Measurements from ENCODE around the gene EDA2R.
A peak's percentile ranks its signal among the peaks of the same experiment; 100 is the strongest.

Gene EDA2R, protein sequence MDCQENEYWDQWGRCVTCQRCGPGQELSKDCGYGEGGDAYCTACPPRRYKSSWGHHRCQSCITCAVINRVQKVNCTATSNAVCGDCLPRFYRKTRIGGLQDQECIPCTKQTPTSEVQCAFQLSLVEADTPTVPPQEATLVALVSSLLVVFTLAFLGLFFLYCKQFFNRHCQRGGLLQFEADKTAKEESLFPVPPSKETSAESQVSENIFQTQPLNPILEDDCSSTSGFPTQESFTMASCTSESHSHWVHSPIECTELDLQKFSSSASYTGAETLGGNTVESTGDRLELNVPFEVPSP
- total RNA-seq: 0.19 to 2.0 (median 0.35) reads per million in 3 experiments

DNA sequence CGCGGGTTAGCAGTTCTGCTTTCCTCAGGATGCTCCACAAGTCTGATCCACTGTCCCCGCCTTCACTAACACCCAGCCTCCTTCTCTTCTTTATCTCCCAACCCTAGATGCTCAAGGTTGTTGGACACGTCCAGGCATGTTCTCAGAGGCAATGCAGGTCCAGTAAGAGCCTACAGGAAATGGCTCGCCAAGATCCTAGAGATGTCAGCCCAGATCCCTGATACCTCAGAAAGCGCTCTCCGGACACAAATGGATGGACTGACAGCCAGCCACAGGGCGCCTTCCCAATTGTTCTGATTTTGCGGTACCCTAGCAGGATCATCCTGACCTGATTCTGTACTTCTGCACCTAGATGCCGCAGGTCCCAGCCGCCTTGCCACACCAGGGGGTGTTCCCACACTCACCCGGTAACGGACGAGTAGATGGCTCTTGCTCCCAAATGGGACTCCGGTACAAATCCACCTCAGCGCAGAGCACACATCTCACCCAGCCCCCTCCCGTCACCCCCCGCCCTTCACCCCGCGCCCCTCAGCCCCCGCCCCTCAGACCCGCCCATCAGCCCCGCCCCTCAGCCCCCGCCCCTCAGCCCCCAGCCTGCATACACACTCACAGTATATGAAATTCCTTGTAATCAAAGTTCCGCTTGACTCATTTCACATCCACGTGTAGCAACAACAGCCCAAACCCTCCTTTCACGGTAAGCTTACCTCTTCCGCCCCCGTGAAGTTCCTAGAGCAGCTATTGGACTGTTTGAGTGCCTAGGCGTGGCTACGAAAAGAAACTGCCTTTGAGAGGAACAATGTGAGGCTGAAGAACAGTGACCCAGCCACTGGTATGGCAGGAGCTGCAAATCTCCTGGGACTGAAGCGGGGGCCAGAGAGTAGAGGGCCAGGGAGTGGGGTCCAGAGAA is at the start of gene EDA2R:
TSS of gene EDA2R (minus strand) at position 488 of the 910 bp plus-strand sequence. CDS start 23,058 bp downstream, outside the sequence.
- peak; percentile 12 for DNase-seq

DNA sequence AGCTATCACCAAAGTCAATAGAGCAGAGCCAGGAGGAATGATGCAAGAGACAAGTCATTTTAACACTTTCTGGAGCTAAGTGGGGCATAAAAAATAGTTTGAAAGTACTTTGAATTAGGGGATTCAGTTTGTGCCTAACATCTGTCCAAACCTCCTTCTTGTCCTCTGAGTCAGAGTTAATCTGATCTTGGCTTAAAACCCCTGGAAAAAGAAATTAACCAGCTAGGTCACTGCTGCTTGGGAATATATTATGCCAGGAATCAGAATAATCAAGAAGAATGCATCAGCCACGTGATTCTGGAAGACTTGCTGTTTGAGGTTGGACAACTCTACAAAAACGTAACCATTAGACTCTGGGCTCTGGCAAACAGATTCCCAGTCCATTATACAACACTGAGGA is 45.3 kb upstream of the EDA2R start:
- no peak for DNase-seq

DNA sequence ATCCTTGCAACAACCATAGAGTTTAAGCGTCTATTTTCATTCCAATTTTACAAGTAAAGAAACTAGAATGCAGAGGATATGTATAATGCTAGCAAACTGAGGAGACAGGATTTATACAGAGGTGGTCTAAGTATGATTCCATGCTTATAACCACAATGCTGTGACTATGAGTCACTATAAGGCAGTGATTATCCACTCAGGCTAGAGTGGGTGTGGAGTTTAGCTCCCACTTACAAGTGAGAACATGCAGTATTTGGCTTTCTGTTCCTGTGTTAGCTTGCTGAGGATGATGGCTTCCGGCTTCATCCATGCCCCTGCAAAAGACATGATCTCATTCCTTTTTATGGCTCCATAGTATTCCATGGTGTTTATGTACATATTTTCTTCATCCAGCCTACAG is 41.6 kb upstream of the EDA2R start:
- DNase-seq: no peak

DNA sequence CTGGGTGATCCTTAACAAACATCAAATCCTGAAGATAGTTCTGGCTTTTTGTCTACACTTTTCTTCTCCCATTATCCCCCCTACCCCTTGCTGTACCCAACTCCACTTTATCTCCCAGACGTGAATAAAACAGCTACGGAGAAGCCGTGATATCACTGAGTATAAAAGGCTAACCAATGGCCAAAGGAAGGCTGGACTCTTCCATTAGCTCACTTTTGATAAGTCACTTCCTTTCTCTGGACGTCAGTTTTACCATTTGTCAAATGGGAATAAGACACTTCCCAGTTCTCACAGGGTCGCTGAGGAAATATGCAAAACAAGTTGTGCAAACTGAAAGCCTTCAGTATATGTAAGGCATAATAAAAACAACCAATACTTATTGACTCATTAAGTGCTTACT is 38.6 kb upstream of the EDA2R start:
- no peak for DNase-seq

DNA sequence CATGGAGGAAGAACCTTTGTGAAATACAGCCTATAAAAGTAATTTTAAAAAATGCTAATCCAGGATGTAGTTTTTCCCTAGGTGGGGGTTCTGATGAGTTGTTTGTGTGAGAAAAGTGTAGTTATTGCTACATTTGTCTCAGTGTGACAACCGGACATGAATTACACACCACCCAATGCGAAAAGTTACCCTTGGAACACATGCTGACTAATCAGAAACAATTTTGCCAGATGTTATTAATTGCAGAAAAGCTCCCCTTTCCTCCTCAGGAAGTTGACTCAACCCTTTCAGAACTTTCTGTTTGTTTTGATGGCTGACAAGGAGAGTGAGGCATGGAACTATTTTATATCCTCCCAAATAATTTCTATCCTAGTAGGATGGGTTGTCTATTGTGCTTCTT is 38.1 kb upstream of the EDA2R start:
- DNase-seq: no peak

DNA sequence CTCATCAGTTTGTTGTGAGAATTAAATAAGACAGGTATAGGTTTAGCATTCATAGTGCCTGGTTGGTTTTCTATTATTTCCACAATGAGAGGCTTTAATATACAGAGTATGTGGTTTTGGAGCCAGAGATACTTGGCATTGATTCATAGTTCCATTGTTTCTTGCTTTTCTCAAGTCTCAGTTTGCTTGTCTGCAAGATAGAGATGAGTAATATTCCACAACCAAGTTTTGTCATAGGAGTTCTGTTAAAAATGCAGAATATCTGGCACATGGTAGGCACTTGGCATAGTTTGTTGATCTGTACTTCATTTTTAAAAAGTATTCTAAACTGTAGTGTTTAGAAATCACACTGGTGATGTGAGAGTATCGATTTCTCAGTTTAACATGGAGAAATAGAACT is 37.5 kb upstream of the EDA2R start:
- DNase-seq: no peak

DNA sequence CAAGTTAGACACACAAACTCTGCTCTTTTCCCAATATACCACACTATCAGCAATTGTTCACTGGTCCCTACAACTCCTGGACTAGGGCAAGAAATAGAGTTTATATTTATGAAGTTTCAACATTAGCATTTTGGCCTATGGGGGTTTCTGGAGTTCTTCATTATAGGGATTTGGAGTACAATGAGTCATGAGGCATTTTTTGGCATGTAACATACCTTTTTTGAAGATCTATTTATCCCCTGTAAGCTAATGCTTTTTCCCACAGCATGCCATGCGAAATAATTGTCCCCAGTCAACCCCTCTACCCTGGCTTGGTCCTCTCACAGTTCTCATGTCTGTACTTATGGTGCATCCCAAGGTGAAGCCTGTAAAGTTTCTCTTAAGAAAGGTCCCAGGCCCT is 36.7 kb upstream of the EDA2R start:
- DNase-seq: no peak

DNA sequence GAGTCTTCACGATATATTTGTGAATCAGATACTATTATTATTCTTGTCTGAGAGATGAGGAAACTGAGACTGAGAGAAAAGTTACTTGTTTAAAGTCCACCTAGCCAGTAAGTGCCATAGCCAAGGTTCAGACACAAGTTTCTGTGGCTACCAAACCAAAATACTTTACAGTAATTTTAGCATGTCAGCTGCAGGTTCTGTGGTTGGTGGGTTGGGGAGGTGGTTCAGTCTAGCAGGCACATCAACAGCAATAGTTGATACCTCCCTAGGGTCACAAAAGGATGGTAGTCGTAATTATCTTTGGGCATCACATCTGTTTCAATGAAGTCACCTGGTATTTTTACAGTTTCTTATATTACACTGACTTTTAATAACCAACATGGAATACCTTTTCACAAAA is 35.6 kb upstream of the EDA2R start:
- no peak for DNase-seq

DNA sequence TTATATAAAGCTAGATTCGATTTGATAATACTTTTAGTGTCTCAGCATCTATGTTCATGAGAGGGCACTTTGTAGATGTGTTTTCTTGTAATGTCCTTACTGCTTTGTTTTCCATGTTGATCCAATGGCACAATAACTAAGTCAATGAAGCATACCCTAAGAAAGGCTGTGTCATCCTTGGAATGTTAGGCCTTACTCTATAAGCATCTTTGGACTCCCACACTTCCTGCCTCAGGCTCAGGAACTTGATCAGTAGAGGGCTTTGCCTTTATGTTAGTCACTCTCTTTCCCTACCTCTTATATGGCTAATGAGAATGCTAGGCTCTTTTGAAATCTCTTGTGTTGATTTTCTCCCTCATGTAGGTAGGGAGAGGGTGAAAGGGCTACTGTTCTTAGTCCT is 33.2 kb upstream of the EDA2R start:
- no peak for DNase-seq

DNA sequence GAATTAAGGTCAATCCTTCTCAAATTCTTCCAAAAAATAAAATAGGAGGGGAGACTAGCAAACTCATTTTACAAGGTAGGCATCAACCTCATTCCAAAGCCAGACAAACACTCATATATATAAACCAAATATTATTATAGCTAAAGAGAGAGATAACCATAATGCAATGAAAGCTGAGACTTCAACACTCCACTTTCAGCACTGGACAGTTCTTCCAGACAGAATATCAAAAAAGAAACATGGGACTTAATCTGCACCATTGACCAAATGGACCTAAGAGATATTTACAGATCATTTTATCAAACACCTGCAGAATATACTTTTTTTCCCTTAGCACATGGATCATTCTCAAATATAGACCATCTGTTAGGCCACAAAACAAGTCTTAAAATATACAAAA is 15.5 kb upstream of the EDA2R start:
- DNase-seq: no peak

DNA sequence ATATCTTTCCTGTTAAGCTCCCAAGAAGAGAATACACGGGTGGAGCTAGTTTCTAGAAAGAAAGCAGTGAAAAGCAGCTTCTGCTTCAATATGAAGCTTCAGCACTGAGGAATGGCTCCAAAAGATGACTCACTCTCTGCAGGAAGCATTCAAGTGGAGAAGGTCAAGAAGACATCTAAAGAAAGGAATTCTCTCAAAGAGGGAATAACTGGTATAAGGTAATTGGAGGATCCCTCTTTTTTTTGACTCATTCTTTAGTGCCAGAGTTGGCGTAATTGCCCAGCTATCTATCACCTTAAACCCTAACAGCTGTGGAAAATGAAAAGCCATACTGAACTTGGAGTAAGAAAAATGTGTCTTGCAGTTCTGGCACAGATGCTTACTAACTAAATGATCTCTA is 3.5 kb downstream of the EDA2R start:
- no peak for DNase-seq

DNA sequence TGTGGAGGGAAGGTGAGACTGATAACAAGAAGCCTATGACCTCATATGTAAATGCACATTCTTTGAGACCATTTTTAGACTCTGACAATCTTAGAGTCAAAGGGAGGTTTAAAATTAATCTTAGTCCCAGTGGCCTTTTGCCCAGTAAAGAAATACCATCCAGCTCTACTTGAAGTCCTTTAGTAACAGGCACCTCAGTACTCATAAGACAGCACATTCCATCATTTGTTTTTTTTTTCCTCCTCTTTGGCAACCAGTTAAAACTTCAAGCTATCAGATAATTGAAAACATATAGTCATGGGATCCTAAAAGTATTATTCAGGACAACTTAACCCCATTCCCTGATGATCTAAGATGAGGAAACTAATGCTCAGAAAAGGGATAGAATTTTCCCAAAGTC is 4.6 kb downstream of the EDA2R start:
- no peak for DNase-seq

DNA sequence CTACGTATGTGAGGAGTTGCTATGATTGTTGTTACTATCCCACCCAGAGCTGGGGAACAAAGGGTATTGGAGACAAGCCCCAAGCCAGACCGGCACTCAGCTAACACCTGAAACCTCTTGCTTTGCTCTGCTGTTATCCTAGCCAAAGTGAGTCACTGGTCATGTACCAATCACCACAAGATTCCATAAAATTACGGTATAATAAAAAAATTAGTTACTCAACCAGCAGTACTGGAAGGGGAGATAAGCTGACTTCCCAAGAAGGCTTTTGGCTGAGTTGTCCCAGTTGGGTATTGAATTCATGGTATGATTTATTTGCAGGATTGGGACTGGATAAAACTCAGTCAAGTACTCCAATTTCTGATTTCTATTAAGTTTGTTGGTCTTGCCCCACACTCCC is 5.3 kb downstream of the EDA2R start:
- no peak for DNase-seq

DNA sequence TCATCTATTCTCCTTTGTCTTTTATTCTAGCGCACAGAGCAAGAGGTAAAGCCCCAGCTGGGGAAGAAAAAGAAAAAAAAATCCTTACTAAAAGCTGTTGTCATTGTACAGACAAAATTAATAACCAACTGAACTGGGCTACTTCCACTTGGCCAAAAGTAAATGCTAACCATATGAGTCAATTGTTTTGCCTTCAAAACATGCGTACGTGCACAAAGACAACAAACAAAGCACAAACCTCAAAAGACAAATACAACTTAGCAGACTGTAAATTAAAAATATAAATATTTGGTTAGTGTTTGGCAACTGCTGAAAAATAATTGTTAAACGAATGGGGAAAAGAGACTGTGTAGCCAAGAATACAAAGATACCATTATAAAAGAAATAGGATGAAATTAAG is 5.9 kb downstream of the EDA2R start:
- no peak for DNase-seq

DNA sequence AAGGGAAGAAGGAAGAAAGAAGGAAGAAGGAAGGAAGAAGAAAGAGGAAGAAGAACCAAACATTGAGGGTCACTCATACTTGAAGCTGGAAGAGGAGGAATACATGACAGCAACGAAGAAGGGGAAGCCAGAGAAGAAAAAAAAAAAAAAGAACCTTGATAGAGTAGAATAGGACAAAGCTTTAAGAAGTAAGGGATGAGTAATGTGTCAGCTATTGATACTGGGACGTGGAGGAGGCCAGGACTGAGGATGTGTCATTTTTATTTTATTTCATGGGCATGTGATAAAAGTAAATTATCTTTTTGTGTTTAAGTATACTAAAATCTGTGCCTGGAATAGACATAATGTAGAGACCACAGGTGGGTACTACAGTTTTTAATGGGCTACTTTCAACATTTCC is 6.4 kb downstream of the EDA2R start:
- DNase-seq: no peak

DNA sequence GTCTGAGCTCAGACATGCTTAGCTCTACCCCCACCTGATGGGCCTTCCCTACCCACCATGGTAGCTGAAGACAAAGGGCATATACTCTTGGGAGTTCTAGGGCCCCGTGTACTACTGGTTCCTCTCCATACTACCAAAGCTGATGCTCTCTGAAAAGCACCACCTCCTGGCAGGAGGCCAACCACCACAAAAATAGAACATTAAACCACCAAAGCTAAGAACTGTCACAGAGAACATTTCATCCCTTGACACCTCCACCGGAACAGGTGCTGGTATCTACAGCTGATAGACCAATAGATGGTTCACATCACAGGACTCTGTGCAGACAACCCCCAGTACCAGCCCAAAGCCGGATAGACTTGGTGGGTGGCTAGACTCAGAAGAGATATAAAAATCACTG is 13.4 kb downstream of the EDA2R start:
- DNase-seq: no peak

DNA sequence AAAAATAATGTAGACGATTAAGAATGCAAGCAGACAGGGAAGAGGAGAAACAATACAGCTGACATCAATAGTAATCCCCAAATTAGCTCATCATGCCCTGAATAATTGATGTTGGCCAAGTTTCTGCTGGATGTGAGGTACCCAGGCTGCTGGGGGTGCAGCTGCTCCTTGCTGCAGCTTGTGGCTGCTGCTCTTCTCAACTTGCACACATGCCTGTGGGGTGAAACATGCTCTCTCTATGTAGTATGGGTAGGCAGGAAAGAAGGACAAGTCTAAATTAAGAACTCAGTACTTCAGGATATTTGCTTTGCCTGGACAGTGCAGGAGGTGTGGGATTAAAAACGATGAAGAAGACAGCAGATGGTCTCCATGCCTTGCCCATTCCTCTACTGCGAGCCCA is 16.7 kb downstream of the EDA2R start:
- DNase-seq: no peak

DNA sequence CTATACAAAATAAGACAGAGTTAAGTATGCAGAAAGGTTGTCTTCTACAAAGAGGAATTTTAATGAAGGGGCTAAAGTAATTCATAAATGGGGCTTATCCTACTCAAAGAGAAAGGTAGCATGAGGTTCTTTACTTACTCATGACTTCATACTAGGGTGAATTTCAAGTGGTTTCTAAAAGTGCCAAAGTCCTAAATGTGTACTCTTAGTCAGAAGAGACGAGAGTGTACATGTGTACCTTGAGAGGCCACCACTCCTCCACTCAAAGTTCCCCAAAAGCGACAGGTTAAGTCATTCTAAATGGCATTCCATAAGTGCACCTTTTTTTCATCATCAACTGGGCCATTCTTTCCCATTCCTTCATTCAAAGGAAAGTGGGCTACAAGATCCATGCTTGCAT is 21.9 kb downstream of the EDA2R start:
- no peak for DNase-seq

DNA sequence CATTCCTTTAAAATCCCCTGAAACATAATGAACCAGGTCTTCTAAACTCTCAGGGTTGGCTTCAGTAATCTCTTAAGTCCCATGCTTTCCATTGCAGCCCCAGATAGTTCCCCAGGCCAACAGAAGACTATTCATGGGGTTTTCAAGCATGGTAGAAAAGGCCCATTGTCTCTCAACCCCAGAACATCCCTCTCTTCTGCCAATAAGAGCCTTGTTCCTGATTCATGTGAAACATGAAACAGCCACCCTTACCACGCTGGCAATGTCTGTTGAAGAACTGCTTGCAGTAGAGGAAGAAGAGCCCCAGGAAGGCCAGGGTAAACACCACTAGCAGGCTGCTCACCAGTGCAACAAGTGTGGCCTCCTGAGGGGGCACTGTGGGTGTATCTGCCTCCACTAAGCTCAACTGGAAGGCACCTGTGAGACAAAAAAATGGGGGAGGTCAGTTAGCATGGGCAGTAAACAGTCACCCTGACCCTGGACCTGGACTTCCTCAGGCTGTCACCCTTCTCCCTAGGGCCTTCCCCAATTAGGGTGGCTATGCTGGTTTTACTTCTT is 36.4 kb downstream of the EDA2R start:
- no peak for DNase-seq

DNA sequence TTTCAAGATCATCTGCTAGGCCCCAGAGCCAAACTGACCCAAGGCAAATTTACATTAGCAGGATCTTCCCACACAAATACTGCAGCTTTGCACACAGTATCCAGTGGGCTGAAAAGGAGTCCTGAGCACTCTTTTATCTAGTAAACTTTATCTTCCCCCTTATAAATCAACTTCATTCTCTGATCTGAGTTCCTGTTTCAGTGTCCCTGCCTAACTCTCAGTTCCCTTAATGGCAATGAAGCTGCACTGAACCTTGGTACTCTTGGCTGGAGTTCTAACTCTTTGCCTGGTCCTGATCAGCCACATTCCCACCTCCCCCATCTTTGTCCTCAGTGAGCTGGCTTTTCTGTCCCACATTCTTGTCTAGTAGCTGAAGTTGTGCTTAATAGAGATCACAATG is 37.4 kb downstream of the EDA2R start:
- DNase-seq: no peak

DNA sequence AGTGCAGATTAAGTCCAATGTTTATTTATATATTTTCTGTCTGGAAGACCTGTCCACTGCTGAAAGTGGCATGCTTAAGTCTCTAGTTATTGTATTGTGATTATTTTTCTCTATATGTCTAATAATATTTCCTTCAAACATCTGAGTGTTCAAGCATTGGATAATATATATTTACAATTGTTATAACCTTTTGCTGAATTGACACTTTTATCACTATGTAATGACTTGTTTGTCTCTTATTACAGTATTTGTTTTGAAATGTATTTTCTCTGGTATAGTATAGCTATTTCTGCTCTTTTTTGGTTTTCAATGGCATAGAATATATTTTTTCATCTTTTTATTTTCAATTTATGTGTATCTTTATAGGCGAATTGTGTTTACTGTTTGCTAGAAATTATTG is 59.7 kb downstream of the EDA2R start:
- no peak for DNase-seq

DNA sequence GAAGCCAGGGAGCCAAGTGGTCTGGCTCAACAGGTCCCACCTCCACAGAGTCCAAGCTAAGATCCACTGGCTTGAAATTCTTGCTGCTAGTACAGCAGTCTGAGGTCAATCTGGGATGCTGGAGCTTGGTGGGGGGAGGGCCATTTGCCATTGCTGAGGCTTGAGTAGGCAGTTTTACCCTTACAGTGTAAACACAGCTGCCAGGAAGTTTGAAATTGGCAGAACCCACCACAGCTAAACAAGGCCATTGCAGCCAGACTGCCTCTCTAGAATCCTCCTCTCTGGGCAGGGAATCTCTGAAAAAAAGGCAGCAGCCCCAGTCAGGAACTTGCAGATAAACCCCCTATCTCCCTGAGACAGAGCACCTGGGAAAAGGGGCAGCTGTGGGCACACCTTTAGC is 84.9 kb downstream of the EDA2R start:
- DNase-seq: no peak

DNA sequence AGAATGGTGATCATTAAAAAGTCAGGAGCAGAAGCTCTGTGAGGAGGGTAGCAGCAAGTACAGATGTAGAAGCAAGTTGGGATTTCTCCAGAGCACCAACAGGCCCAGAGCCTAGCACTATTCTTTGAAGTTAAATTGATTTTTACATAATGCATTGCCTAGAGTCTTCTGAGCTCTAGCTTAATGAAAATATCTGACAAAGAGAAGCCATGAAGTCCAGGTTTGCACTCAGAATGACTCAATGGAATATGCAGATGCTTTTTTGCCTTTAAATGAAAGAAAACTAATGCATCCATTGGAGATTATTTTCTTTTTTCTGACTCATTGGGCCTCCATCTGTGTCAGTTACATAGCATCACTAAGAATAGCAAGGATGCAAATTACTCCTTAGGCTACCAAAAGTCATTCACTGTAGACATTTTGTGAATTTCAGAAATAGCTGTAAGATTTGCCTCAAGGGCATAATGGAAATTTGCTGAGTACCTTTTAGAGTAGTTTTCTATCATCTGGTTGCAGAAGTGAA is 91.0 kb downstream of the EDA2R start:
- no peak for DNase-seq
